Prostate gland (tissue), 2 donors: ENCODE data around the gene FAF1. TPM values are rescaled to one million over a fixed set of nuclear protein-coding genes. Genes with fewer than 3 reads are reported as not detected.
A peak's percentile ranks its signal among the peaks of the same experiment; 100 is the strongest.

Experiments
- DNase-seq: peaks from one replicate; pipeline ENCODE4 v3.0.0-alpha.2; 2019; ENCODE audit warnings: low spot score
- H3K27ac ChIP-seq, 2 donors: fragments of 200-600 bp; sonication (generic); 2 replicates each; pipeline ENCODE4 v1.5.1; 2017 to 2019
- H3K27me3 ChIP-seq: fragments of 200-600 bp; sonication (generic); replicated peaks from 2 replicates; pipeline ENCODE4 v1.5.1; 2019; ENCODE audit not compliant: insufficient read depth
- H3K36me3 ChIP-seq, 2 donors: fragments of 200-600 bp; sonication (generic); 1 replicate in 1 of 2; 2 replicates in 1 of 2; pipeline versions ENCODE4 v1.5.1 to v1.8.1; 2017 to 2019
- H3K4me1 ChIP-seq: fragments of 200-600 bp; sonication (generic); replicated peaks from 2 replicates; pipeline ENCODE4 v1.5.1; 2019
- H3K4me3 ChIP-seq, 2 donors: fragments of 200-600 bp; sonication (generic); 2 replicates each; pipeline ENCODE4 v1.5.1; 2017 to 2019
- H3K9me3 ChIP-seq: fragments of 200-600 bp; sonication (generic); 2 replicates; pipeline ENCODE4 v1.5.1; 2017
- POLR2A ChIP-seq: fragments of 450-650 bp; IDR thresholded peaks from one replicate; pipeline ENCODE4 v1.6.1; 2016; ENCODE audit warnings: antibody characterized with exemption, mild to moderate bottlenecking
- POLR2AphosphoS5 ChIP-seq: sonication (generic); formaldehyde crosslinking; IDR thresholded peaks from one replicate; pipeline ENCODE4 v1.6.1; 2017; ENCODE audit warnings: antibody characterized with exemption
- WGBS: methylation state at CpG from one replicate; pipeline ENCODE4 v1.1.5; 2018; 5-methylcytosine and 5-hydroxymethylcytosine counted together
- intact Hi-C: fragments of 100-400 bp; cut with DNase I; formaldehyde crosslinking; loops from one replicate; pipeline ENCODE4 v1.14.2; 2022
- total RNA-seq, 2 donors: library from RNA; depleted of rRNA; stranded (reverse); fragments of >200 nt; gene quantifications; one replicate each; pipeline ENCODE4 v1.1.0, GENCODE V29; 2016
- TF ChIP-seq, protein P1 (sequence below), 4 experiments: fragments of 200-600 bp in 2 of 4; fragments of 450-650 bp in 2 of 4; sonication (generic) in 2 of 4; IDR thresholded peaks; 1 replicate in 3 of 4; 2 replicates in 1 of 4; pipeline ENCODE4 v1.5.1; 2016 to 2019; ENCODE audit warnings: antibody characterized with exemption in 4 of 4, mild to moderate bottlenecking in 2 of 4, moderate library complexity in 2 of 4

FAF1 gene
- total RNA-seq, 2 donors from 2014 or later, result 40.4 to 41.5 TPM

GRCh38 chr1:50703240-50703639 lies 256.8 kb downstream of the FAF1 start:
- intact Hi-C loops, result loop anchor here (10.0 kb wide), 1 partner anchor 338 kb away; no protein-coding TSS in a partner anchor
- TF ChIP-seq, protein P1, sequence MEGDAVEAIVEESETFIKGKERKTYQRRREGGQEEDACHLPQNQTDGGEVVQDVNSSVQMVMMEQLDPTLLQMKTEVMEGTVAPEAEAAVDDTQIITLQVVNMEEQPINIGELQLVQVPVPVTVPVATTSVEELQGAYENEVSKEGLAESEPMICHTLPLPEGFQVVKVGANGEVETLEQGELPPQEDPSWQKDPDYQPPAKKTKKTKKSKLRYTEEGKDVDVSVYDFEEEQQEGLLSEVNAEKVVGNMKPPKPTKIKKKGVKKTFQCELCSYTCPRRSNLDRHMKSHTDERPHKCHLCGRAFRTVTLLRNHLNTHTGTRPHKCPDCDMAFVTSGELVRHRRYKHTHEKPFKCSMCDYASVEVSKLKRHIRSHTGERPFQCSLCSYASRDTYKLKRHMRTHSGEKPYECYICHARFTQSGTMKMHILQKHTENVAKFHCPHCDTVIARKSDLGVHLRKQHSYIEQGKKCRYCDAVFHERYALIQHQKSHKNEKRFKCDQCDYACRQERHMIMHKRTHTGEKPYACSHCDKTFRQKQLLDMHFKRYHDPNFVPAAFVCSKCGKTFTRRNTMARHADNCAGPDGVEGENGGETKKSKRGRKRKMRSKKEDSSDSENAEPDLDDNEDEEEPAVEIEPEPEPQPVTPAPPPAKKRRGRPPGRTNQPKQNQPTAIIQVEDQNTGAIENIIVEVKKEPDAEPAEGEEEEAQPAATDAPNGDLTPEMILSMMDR (IDR thresholded peaks at IDR 0.05), result no peak
- no peak for TF ChIP-seq POLR2A
- TF ChIP-seq POLR2AphosphoS5, result no peak

GRCh38 chr1:50702395-50702794 lies 257.7 kb downstream of the FAF1 start:
- no peak for TF ChIP-seq POLR2AphosphoS5
- TF ChIP-seq, protein P1 (IDR thresholded peaks at IDR 0.05), result no peak
- TF ChIP-seq POLR2A, result no peak
- 71% methylated on average over 2 of the region's 2 CpGs for WGBS
- Histone ChIP-seq H3K4me1 (no peaks in the 10 kb centered on the region), H3K36me3 (no peaks in the 10 kb centered on the region), H3K27ac (peak overlapping the region in 1 of 2 donors; percentile 21), H3K27me3 (no peaks in the 10 kb centered on the region), H3K9me3 (no peaks in the 10 kb centered on the region), H3K4me3 (no peak overlapping the region)
- intact Hi-C loops, result loop anchor here (10.0 kb wide), 1 partner anchor 338 kb away; no protein-coding TSS in a partner anchor
- DNase-seq, result no peak

More at GRCh38 chr1:50703240-50703639, 256.8 kb downstream of the FAF1 start:
- Histone ChIP-seq H3K4me1 (no peaks in the 10 kb centered on the region), H3K27me3 (no peaks in the 10 kb centered on the region), H3K9me3 (no peaks in the 10 kb centered on the region), H3K27ac (no peak overlapping the region), H3K36me3 (no peaks in the 10 kb centered on the region), H3K4me3 (no peak overlapping the region)
- DNase-seq, result no peak

GRCh38 chr1:50701706-50702317 lies 258.3 kb downstream of the FAF1 start:
- Histone ChIP-seq H3K36me3 (no peaks in the 10 kb centered on the region), H3K9me3 (no peaks in the 10 kb centered on the region), H3K4me1 (no peaks in the 10 kb centered on the region), H3K27me3 (no peaks in the 10 kb centered on the region), H3K27ac (peak overlapping the region; percentile 3 to 21), H3K4me3 (peak overlapping the region in 1 of 2 donors; percentile 8)
- no peak for TF ChIP-seq POLR2AphosphoS5
- no peak for TF ChIP-seq POLR2A
- TF ChIP-seq, protein P1 (IDR thresholded peaks at IDR 0.05), result no peak
- DNase-seq, result no peak
- 8% methylated on average over 1 of the region's 1 CpG for WGBS
- intact Hi-C loops, result loop anchor here (10.0 kb wide), 1 partner anchor 337 kb away; no protein-coding TSS in a partner anchor

DNA sequence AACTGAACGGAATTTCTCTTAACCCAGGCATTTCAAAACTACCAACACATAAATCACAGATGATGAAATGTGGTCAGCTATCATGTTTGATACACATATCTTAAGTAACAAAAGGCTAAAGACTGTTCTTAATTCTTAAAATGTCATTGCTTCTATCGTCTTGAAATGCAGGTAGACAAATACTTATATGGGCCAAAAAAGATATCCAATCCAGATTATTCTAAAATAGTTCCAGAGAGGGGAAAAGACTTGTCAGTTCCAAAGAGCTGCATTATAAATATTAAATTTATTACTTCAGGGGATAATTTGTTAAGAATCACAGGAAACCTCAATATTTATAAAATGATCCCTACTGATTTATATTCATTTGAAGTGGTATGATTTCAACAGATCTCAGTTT lies 259.4 kb downstream of the FAF1 start:
- H3K36me3 ChIP-seq, result no peaks in the 10 kb centered on the region
- H3K4me1 ChIP-seq, result no peaks in the 10 kb centered on the region
- no peak overlapping the region for H3K27ac ChIP-seq
- no peak for TF ChIP-seq POLR2AphosphoS5
- TF ChIP-seq POLR2A, result no peak
- TF ChIP-seq, protein P1 (IDR thresholded peaks at IDR 0.05), result no peak
- H3K27me3 ChIP-seq, result no peaks in the 10 kb centered on the region
- DNase-seq, result no peak
- no peak overlapping the region for H3K4me3 ChIP-seq
- 30% methylated on average over 2 of the region's 2 CpGs for WGBS
- intact Hi-C loops, result loop anchor here (10.0 kb wide), 1 partner anchor 336 kb away; no protein-coding TSS in a partner anchor
- no peaks in the 10 kb centered on the region for H3K9me3 ChIP-seq

DNA sequence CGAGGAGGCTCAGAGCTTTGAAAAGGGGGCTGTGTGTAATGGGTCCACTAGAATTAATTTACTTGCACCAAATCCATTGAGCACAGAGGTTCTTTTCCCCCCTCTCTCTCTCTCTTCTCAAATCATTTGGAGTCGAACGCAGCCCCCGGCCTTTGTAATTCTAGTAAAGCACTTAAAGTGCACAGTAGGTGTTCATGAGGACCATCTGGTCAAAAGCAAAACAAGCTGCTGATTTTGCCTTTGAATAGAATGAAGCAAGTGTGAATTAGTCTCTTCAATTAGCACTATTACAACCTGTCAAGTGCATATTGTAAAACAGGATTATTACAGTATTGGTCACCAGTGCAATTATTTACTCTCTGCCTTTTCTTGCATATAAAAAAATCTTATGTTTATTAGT lies 259.9 kb downstream of the FAF1 start:
- Histone ChIP-seq H3K27me3 (no peaks in the 10 kb centered on the region), H3K36me3 (no peaks in the 10 kb centered on the region), H3K4me3 (no peak overlapping the region), H3K9me3 (no peaks in the 10 kb centered on the region), H3K27ac (no peak overlapping the region), H3K4me1 (no peaks in the 10 kb centered on the region)
- TF ChIP-seq POLR2A (no peak), POLR2AphosphoS5 (no peak)
- TF ChIP-seq, protein P1 (IDR thresholded peaks at IDR 0.05), result no peak
- intact Hi-C loops, result loop anchor here (10.0 kb wide), 1 partner anchor 335 kb away; no protein-coding TSS in a partner anchor
- WGBS, result 94% methylated on average over 4 of the region's 4 CpGs
- no peak for DNase-seq
